Transverse colon (tissue), 4 donors: ENCODE measurements around the gene SLC4A5. TPM values are rescaled to one million over a fixed set of nuclear protein-coding genes. Genes with fewer than 3 reads are reported as not detected.

Experiments
- DNase-seq: peaks from one replicate; pipeline ENCODE4 v3.0.0-alpha.2; 2019
- H3K27ac ChIP-seq, 4 donors: fragments of 200-600 bp; sonication (generic); 2 replicates each; pipeline ENCODE4 v1.5.1; 2016 to 2018; ENCODE audit warnings: inconsistent platforms in 4 of 4
- H3K27me3 ChIP-seq: fragments of 200-600 bp; sonication (generic); 2 replicates; pipeline ENCODE4 v1.5.1; 2017; ENCODE audit warnings: inconsistent platforms
- H3K36me3 ChIP-seq, 4 donors: fragments of 200-600 bp; sonication (generic); 2 replicates each; pipeline ENCODE4 v1.5.1; 2017 to 2019; ENCODE audit warnings: inconsistent platforms in 4 of 4
- H3K4me1 ChIP-seq, 4 donors: fragments of 200-600 bp; sonication (generic); 2 replicates each; pipeline ENCODE4 v1.5.1; 2017 to 2020; ENCODE audit warnings: inconsistent platforms in 4 of 4
- H3K4me3 ChIP-seq, 4 donors: fragments of 200-600 bp; sonication (generic); 1 replicate in 1 of 4; 2 replicates in 3 of 4; pipeline versions ENCODE4 v1.5.1 to v1.6.1; 2017 to 2019; ENCODE audit warnings: inconsistent platforms in 4 of 4
- H3K9me3 ChIP-seq, 2 donors: fragments of 200-600 bp; sonication (generic); 2 replicates each; pipeline ENCODE4 v1.5.1; 2017 to 2019; ENCODE audit warnings: inconsistent platforms in 2 of 2
- EP300 ChIP-seq: sonication (generic); formaldehyde crosslinking; IDR thresholded peaks from one replicate; pipeline ENCODE4 v1.6.1; 2017; ENCODE audit warnings: antibody characterized with exemption, low read depth
- POLR2A ChIP-seq: fragments of 450-650 bp; IDR thresholded peaks from one replicate; pipeline ENCODE4 v1.6.1; 2016; ENCODE audit warnings: antibody characterized with exemption, mild to moderate bottlenecking, moderate library complexity
- POLR2AphosphoS5 ChIP-seq, 3 donors: sonication (generic); formaldehyde crosslinking; IDR thresholded peaks; one replicate each; pipeline ENCODE4 v1.6.1; 2016; ENCODE audit warnings: antibody characterized with exemption in 3 of 3
- WGBS, 2 donors: methylation state at CpG; one replicate each; pipeline ENCODE4 v1.1.5; 2018; ENCODE audit warnings: low coverage in 1 of 2; 5-methylcytosine and 5-hydroxymethylcytosine counted together
- in situ Hi-C, 4 donors: fragments of 200-750 bp; cut with MboI; loops; one replicate each; pipeline versions ENCODE4 v1.15.0 to v1.15.1; 2017; ENCODE audit warnings: low sequenced_read_pairs in 3 of 4, low pct_ligation_motif_present in 1 of 4, low pct_unique_long_range_greater_than_20kb in 1 of 4
- intact Hi-C: fragments of 100-400 bp; cut with DNase I; formaldehyde crosslinking; loops from one replicate; pipeline ENCODE4 v1.15.1; 2023; ENCODE audit warnings: low total_unique reads
- total RNA-seq, 4 donors: library from RNA; depleted of rRNA; stranded (reverse); fragments of >200 nt; gene quantifications; one replicate each; pipeline ENCODE4 v1.1.0, GENCODE V29; 2016
- TF ChIP-seq, protein P1 (sequence below), 5 experiments: fragments of 200-600 bp in 3 of 5; fragments of 450-650 bp in 2 of 5; sonication (generic) in 3 of 5; IDR thresholded peaks; 1 replicate in 2 of 5; 2 replicates in 3 of 5; pipeline ENCODE4 v1.5.1; 2016 to 2017; ENCODE audit warnings: antibody characterized with exemption in 5 of 5, inconsistent platforms in 3 of 5, mild to moderate bottlenecking in 2 of 5, moderate library complexity in 1 of 5

The SLC4A5 gene
- total RNA-seq, 4 donors from 2014 or later, result 0.37 to 6.1 (median 3.5) TPM

- H3K4me1 ChIP-seq, result peaks cover 9 to 53% (median 36%) of the 10 kb centered on the region in 4 donors
- H3K36me3 ChIP-seq, result peaks cover 0 to 9% (median 4%) of the 10 kb centered on the region in 4 donors
- no peak for TF ChIP-seq EP300
- TF ChIP-seq POLR2A, result no peak
- TF ChIP-seq, protein P1, sequence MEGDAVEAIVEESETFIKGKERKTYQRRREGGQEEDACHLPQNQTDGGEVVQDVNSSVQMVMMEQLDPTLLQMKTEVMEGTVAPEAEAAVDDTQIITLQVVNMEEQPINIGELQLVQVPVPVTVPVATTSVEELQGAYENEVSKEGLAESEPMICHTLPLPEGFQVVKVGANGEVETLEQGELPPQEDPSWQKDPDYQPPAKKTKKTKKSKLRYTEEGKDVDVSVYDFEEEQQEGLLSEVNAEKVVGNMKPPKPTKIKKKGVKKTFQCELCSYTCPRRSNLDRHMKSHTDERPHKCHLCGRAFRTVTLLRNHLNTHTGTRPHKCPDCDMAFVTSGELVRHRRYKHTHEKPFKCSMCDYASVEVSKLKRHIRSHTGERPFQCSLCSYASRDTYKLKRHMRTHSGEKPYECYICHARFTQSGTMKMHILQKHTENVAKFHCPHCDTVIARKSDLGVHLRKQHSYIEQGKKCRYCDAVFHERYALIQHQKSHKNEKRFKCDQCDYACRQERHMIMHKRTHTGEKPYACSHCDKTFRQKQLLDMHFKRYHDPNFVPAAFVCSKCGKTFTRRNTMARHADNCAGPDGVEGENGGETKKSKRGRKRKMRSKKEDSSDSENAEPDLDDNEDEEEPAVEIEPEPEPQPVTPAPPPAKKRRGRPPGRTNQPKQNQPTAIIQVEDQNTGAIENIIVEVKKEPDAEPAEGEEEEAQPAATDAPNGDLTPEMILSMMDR (IDR thresholded peaks at IDR 0.05), result no peak
- TF ChIP-seq POLR2AphosphoS5 (IDR thresholded peaks at IDR 0.05), result no peak
- WGBS, 2 donors, result 98 to 100% methylated on average over 3 of the region's 3 CpGs
- H3K27ac ChIP-seq, result peak overlapping the region; percentile 63 to 83 (median 82)
- no peak overlapping the region for H3K4me3 ChIP-seq
- H3K27me3 ChIP-seq, result no peaks in the 10 kb centered on the region
- DNase-seq, result no peak
- intact Hi-C loops (no loop called here), in situ Hi-C loops (no loop called here)
- H3K9me3 ChIP-seq, result no peaks in the 10 kb centered on the region
Observed at GRCh38 chr2:74204436-74204835, 138.8 kb downstream of the SLC4A5 start.

GRCh38 chr2:74201596-74201995, 141.6 kb downstream of the SLC4A5 start:
- WGBS, 2 donors, result 14 to 42% methylated on average over 1 of the region's 1 CpG
- Histone ChIP-seq H3K27ac (peak overlapping the region; percentile 6 to 56 (median 42)), H3K9me3 (no peaks in the 10 kb centered on the region), H3K27me3 (no peaks in the 10 kb centered on the region), H3K4me3 (no peak overlapping the region), H3K36me3 (no peaks in the 10 kb centered on the region), H3K4me1 (peaks cover 9 to 56% (median 37%) of the 10 kb centered on the region in 4 donors)
- DNase-seq, result no peak
- intact Hi-C loops, result no loop called here
- TF ChIP-seq, protein P1 (IDR thresholded peaks at IDR 0.05), result no peak
- peak; percentile 10 to 76 (median 43) for TF ChIP-seq POLR2AphosphoS5 (IDR thresholded peaks at IDR 0.05)
- in situ Hi-C loops, result no loop called here

- H3K9me3 ChIP-seq, result no peaks in the 10 kb centered on the region
- no peak overlapping the region for H3K4me3 ChIP-seq
- no peaks in the 10 kb centered on the region for H3K36me3 ChIP-seq
- in situ Hi-C loops, result no loop called here
- no peak for TF ChIP-seq POLR2AphosphoS5 (IDR thresholded peaks at IDR 0.05)
- TF ChIP-seq, protein P1 (IDR thresholded peaks at IDR 0.05), result no peak
- no peak for TF ChIP-seq EP300
- no peak for TF ChIP-seq POLR2A
- 77 to 79% methylated on average over 2 to 3 of the region's 3 CpGs for WGBS, 2 donors
- DNase-seq, result no peak
- no peaks in the 10 kb centered on the region for H3K27me3 ChIP-seq
- H3K4me1 ChIP-seq, result peaks cover 9 to 52% (median 33%) of the 10 kb centered on the region in 4 donors
- intact Hi-C loops, result no loop called here
- peak overlapping the region; percentile 6 to 56 (median 42) for H3K27ac ChIP-seq
Observed at GRCh38 chr2:74201196-74201595, 142.0 kb downstream of the SLC4A5 start.

DNA sequence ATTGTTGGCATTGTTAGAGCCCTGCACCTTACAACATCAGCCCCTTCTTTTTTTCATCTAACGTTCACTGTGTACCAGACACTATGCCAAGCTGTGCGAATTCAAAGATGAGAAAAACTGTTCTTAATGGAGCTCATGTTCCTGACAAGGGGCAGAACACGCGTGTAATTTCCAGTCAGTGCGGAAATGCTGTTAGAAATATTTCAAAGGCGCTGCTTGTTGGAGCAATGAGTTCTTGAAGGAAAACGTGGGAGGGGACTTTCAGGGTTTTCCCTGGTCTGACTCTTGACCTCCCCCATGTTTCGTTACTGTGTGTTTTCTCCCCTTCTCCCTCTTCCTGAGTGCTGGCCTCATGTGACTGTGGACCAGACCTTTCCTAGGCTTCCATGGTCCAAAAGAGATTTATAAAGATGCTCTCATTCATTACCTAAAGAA, 143.3 kb downstream of the SLC4A5 start:
- intact Hi-C loops, result loop anchor here (1.0 kb wide), 1 partner anchor 35 kb away; no protein-coding TSS in a partner anchor
- DNase-seq, result no peak
- H3K4me3 ChIP-seq, result peak overlapping the region in 2 of 4 donors; percentile 65 to 91
- in situ Hi-C loops, result no loop called here
- H3K27ac ChIP-seq, result peak overlapping the region; percentile 90 to 98 (median 94)
- no peaks in the 10 kb centered on the region for H3K27me3 ChIP-seq
- no peaks in the 10 kb centered on the region for H3K9me3 ChIP-seq
- H3K4me1 ChIP-seq, result peaks cover 9 to 39% (median 21%) of the 10 kb centered on the region in 4 donors
- no peaks in the 10 kb centered on the region for H3K36me3 ChIP-seq
- TF ChIP-seq EP300 (no peak), POLR2A (no peak), POLR2AphosphoS5 (IDR thresholded peaks at IDR 0.05) (no peak)
- TF ChIP-seq, protein P1 (IDR thresholded peaks at IDR 0.05), result no peak
- WGBS, 2 donors, result 62 to 80% methylated on average over 1 to 8 of the region's 8 CpGs
